Hair follicular keratinocyte (primary cell): ENCODE results near the gene SLC34A3. TPM values are rescaled to one million over a fixed set of nuclear protein-coding genes. Genes with fewer than 3 reads are reported as not detected.

Source experiments
- total RNA-seq: library from RNA; depleted of rRNA; stranded (reverse); fragments of >200 nt; gene quantifications from 2 replicates; pipeline ENCODE4 v1.2.3, GENCODE V29; 2015

Gene SLC34A3
- total RNA-seq = not detected in 2 replicates

GRCh38 chr9:137230705-137231371, at the start of gene SLC34A3:
TSS of gene SLC34A3 (plus strand) at chr9:137230901. CDS start at chr9:137231703, 802 bp downstream.

GRCh38 chr9:137188490-137189296, 42.0 kb upstream of the SLC34A3 start, which contains the start of the genes ANAPC2 and SSNA1:
TSS of gene ANAPC2 (minus strand) at chr9:137188560. CDS start at chr9:137188532, 28 bp downstream.
TSS of gene SSNA1 (plus strand) at chr9:137188676. CDS start at chr9:137188727, 51 bp downstream.

GRCh38 chr9:137200311-137201204, 30.1 kb upstream of the SLC34A3 start, which contains the start of gene TPRN:
TSS of gene TPRN (minus strand) at chr9:137200741. CDS start at chr9:137200711, 30 bp downstream.

GRCh38 chr9:137205126-137206069, 25.3 kb upstream of the SLC34A3 start, which contains the start of the genes NDOR1 and TMEM203:
TSS of gene NDOR1 (plus strand) at chr9:137205700. CDS start at chr9:137205778, 78 bp downstream.
TSS of gene TMEM203 (minus strand) at chr9:137205648. CDS start at chr9:137205414, 234 bp downstream.

GRCh38 chr9:137222190-137223077, 8.3 kb upstream of the SLC34A3 start, which contains the start of gene RNF208:
TSS of gene RNF208 (minus strand) at chr9:137222240. CDS start at chr9:137221212, 1,028 bp downstream.

GRCh38 chr9:137224830-137225694, 5.6 kb upstream of the SLC34A3 start, which contains the start of gene CYSRT1:
TSS of gene CYSRT1 (plus strand) at chr9:137225174. CDS start at chr9:137225622, 448 bp downstream.

GRCh38 chr9:137227054-137227852, 3.4 kb upstream of the SLC34A3 start, which contains the start of gene RNF224:
TSS of gene RNF224 (plus strand) at chr9:137227502. CDS start at chr9:137228336, 834 bp downstream.

GRCh38 chr9:137240841-137241489, 10.3 kb downstream of the SLC34A3 start, which contains the start of gene TUBB4B:
TSS of gene TUBB4B (plus strand) at chr9:137241287. CDS start at chr9:137241361, 74 bp downstream.

GRCh38 chr9:137251194-137251461, 20.4 kb downstream of the SLC34A3 start, which contains the start of gene STPG3:
TSS of gene STPG3 (plus strand) at chr9:137251286. CDS start at chr9:137251287, 1 bp downstream.

GRCh38 chr9:137254624-137255447, 24.1 kb downstream of the SLC34A3 start, which contains the start of gene NELFB:
TSS of gene NELFB (plus strand) at chr9:137255327.

GRCh38 chr9:137277329-137278041, 46.8 kb downstream of the SLC34A3 start, which contains the start of gene TOR4A:
TSS of gene TOR4A (plus strand) at chr9:137277726. CDS start at chr9:137278690, 964 bp downstream.

